Activated T-cell treated with anti-CD3 and anti-CD28 coated beads, Interleukin-2, amount 50 U/mL, for 48 hours (primary cell): Measurements from ENCODE around the gene RGS6.
A peak's percentile ranks its signal among the peaks of the same experiment; 100 is the strongest.

Experiments used
- DNase-seq, 2 experiments: peaks; one replicate each; pipeline ENCODE4 v3.0.0-alpha.2; 2020

Gene RGS6

GRCh38 chr14:72599579-72600470 lies 667.6 kb downstream of the RGS6 start:
- DNase-seq = no peak

- DNase-seq = no peak
Observed at GRCh38 chr14:72600551-72601330, 668.5 kb downstream of the RGS6 start.

GRCh38 chr14:72603639-72604038 lies 671.4 kb downstream of the RGS6 start:
- peak in 1 of 2 experiments; percentile 6 for DNase-seq

- peak in 1 of 2 experiments; percentile 8 for DNase-seq
Observed at GRCh38 chr14:72604133-72604532, 671.9 kb downstream of the RGS6 start.

- DNase-seq = no peak
Observed at GRCh38 chr14:72605096-72605920, 673.1 kb downstream of the RGS6 start.

- DNase-seq = no peak
Observed at GRCh38 chr14:72605921-72606220, 673.6 kb downstream of the RGS6 start.

- no peak for DNase-seq
Observed at GRCh38 chr14:72606879-72607278, 674.6 kb downstream of the RGS6 start.

DNA sequence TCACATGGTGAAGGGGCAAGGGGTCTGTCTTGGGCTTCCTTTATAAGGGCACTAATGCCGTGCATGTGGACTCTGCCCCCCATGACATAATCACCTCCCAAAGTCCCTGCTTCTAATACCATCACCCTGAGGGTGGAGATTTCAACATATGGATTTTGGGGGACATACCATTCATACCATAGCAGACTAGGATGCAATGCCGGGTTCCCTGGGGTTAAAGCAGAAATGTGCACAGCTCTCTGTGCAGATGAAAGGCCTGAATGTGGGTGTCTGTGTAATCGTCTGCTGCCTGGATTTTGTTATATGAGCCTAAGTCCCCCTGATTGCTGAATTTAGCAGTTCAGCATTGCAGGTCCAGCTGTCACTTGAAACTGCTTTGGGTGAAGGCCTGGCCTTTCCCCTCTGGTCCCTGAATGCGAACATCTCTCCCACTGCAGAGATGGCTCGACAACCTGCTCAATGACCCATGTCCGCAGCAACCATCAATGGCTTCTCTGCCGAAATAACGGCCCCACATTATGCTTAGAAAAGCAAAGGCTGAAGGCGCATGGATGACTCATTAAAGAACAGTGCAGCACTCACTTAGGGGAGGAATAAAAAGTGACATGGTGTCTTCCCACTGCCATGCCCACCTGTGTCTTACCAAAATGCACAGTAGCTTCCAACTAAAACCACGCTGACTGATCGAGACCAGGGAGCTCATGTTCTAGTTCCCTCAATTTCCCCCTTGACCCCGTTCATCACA lies 675.3 kb downstream of the RGS6 start:
- DNase-seq = peak in 1 of 2 experiments; percentile 8

- DNase-seq = peak; percentile 15 to 17
Observed at GRCh38 chr14:72608391-72609204, 676.4 kb downstream of the RGS6 start.

DNA sequence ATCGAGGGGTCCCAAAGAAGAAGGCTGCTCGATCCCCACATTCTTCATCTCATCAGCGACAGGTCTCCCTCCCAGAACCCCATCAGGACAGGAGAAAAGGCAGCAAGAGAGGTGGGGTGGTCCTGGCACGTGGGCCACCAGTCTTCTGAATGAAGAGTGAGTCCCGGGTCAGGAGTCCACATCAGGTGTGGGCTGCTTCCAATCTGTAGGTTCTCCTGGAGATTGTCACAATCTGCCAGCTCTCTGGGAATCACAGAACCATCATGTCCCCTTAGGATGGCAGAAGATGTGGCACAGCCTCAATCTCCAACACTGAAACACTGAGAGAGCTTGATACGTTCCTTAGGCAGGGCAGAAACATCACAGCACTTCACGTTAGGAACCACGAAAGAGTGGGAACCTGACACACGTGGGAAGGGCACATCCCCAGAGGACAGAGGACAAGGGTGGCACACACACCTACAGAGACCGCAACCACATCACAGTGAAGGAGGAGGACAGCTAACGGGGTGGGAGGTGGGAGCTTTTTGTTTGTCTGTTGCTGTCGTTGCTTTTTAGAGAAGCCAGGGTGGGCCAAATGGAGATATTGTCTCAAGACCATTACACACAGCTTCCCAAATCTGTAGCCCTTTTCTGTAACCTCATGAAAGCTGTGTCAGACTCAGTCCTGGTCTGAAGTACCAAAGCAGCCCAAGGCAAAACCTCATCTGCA lies 677.1 kb downstream of the RGS6 start:
- peak; percentile 1 to 10 for DNase-seq

DNA sequence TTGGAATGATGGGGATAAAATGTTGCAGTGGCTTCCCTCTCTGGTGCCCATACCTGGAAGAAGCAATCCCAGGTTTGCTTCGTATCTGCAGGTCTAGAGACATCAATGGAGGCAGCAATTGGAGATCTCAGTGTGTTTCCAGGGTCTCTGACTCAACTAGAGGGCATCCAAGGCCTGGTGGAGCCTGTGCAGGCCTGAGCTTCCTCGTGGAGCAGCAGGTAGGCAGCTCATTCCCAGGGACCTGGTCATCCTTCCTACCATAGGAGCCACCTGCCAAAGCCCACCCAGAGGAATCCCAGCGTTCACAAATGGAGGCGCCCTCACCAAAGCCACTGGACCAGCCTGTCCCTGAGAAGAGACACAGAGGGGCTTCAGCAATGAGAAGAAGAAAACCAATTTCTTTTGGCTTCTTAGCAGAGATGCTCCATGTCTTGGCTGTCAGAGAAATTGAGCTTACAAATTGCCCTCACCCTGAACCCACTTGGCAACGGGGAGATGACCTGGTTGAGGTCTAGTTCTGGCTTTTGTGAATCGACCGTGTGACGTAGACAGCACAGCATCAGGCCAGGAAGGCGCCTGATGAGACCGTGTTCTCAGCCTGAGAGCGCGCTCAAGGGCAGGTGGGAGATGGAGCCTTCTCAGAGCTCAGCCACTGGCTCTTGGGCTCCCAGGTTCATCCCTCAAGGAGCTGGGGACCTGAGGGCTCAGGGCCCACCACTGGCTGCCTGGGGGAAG lies 678.0 kb downstream of the RGS6 start:
- DNase-seq = peak in 1 of 2 experiments; percentile 7

GRCh38 chr14:72610831-72611200 lies 678.6 kb downstream of the RGS6 start:
- peak; percentile 10 for DNase-seq

- DNase-seq = peak in 1 of 2 experiments; percentile 8
Observed at GRCh38 chr14:72611506-72611905, 679.3 kb downstream of the RGS6 start.

GRCh38 chr14:72612041-72612440 lies 679.8 kb downstream of the RGS6 start:
- DNase-seq = no peak

DNA sequence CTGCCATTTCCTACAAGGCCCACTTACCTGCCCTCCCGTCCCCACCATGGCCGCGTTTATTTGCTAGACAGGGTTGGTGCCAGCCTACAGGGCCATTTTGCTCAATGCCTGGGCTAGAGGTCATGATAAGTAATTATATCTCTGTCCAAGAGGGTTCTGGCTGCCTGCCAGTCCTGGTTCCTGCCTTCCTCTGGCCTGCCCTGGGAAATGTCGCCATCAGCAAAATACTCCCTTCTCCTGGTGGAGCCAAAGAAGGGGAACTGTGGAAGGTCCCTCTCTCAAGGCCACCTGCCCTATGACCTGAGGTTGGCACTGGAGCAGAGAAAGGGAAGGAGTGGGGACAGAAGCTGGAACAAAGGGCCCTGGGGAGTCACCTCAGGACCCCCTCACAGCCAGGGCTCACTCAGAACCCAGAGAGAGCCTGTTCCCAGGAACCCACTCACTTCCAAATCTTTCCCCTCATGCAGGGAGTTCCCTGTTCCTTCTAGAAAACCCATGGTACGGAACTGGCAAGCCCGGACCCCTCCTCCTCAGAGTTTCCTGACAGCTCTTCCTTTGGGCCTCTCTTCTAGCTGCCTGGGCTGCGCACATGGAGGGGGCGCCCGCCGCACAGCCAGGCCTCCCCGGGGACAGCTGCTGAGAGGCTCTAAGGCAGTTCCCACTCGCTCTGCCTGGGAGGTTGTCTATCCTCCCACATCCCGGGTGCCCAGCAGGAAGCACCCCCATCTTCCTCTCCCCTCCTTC lies 681.2 kb downstream of the RGS6 start:
- DNase-seq = peak; percentile 3 to 7

DNA sequence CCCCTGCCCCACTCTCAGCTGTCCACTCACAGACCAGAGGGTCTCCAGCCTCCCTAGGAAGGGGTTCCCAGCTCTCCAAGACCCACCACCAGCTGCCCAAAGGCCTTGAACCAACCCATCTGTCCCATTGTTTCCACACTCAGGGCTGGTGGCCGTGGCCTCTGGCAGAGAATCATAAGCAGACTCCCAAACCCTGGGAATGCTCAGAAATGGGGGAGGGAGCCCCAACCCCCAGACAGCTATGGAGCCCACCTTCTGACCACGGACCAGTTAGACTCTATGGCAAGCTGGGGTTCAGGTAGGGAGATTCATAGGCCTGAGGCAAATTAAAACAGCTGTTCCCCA lies 681.7 kb downstream of the RGS6 start:
- peak; percentile 3 to 5 for DNase-seq

- no peak for DNase-seq
Observed at GRCh38 chr14:72614365-72614764, 682.1 kb downstream of the RGS6 start.

GRCh38 chr14:72614891-72615415 lies 682.7 kb downstream of the RGS6 start:
- DNase-seq = peak in 1 of 2 experiments; percentile 1

DNA sequence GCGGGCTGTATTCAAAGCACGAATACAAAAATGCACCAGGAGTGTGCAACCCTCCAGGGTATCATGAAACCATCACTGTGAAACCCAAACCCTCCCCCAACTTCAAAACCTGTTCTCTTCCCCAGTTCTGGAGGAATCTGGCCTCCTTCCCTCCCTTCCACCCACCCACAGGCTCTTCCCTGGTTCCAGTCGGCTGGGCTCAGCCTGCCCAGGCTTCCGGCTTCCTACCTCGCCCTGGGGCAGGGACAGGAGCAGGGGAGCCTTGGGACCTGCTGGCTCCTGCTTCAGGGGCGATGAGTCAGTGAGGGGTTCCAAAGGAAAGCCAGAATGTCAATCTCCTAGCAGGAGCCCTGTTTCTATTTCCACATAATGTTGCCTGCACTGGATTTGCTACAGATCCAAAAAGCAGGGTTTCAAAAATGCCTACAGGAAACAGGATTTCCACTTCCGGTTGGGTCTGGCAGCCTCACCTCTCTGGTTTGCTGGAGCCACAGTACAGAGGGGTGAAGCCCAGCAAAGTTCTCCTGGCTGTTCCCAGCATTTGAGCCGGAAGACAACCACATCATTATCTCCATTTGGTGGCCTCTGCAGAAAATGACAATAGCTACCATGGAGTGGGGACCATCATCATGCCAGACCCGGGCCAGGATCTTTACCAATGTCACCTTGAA lies 683.4 kb downstream of the RGS6 start:
- DNase-seq = peak in 1 of 2 experiments; percentile 7
